Upper lobe of left lung (tissue), 6 donors: Measurements from ENCODE around the gene ATG9B. TPM values are rescaled to one million over a fixed set of nuclear protein-coding genes. Genes with fewer than 3 reads are reported as not detected.

Source experiments
- ATAC-seq, 2 donors: fragments of 200-7000 bp; cut with Tn5 transposase; one replicate each; pipeline ENCODE4 v1.9.1; 2022; ENCODE audit warnings: mild to moderate bottlenecking in 2 of 2, moderate library complexity in 2 of 2; ENCODE audit not compliant: low FRiP score in 2 of 2
- DNase-seq, 2 donors: peaks; one replicate each; pipeline ENCODE4 v3.0.0-alpha.2; 2019 to 2020
- H3K27ac ChIP-seq, 4 donors: fragments of 200-600 bp; sonication (generic); one replicate each; pipeline ENCODE4 v1.5.1; 2016 to 2019
- H3K27me3 ChIP-seq, 4 donors: fragments of 200-600 bp; sonication (generic); one replicate each; pipeline ENCODE4 v1.5.1; 2017 to 2019
- H3K36me3 ChIP-seq, 4 donors: fragments of 200-600 bp; sonication (generic); one replicate each; pipeline ENCODE4 v1.5.1; 2016 to 2019
- H3K4me1 ChIP-seq, 4 donors: fragments of 200-600 bp; sonication (generic); one replicate each; pipeline ENCODE4 v1.5.1; 2018 to 2019
- H3K4me3 ChIP-seq, 4 donors: fragments of 200-600 bp; sonication (generic); one replicate each; pipeline ENCODE4 v1.5.1; 2017 to 2019; ENCODE audit warnings: mild to moderate bottlenecking in 2 of 4, moderate library complexity in 1 of 4
- H3K9me3 ChIP-seq, 4 donors: fragments of 200-600 bp; sonication (generic); one replicate each; pipeline ENCODE4 v1.5.1; 2018 to 2019
- EP300 ChIP-seq, 4 donors: sonication (generic); formaldehyde crosslinking; IDR thresholded peaks; one replicate each; pipeline ENCODE4 v1.5.1; 2017; ENCODE audit warnings: antibody characterized with exemption in 4 of 4, control low read depth in 2 of 4
- POLR2A ChIP-seq, 4 donors: fragments of 450-650 bp; IDR thresholded peaks; one replicate each; pipeline ENCODE4 v1.5.1; 2016 to 2017; ENCODE audit warnings: antibody characterized with exemption in 4 of 4, mild to moderate bottlenecking in 2 of 4
- POLR2AphosphoS5 ChIP-seq, 2 donors: sonication (generic); formaldehyde crosslinking; IDR thresholded peaks; one replicate each; pipeline ENCODE4 v1.5.1; 2017; ENCODE audit warnings: antibody characterized with exemption in 2 of 2
- WGBS, 2 donors: methylation state at CpG; one replicate each; pipeline ENCODE4 v1.1.5; 2017 to 2018; 5-methylcytosine and 5-hydroxymethylcytosine counted together
- total RNA-seq, 6 donors: library from RNA; depleted of rRNA in 4 of 6; stranded (reverse); fragments of >200 nt in 4 of 6; gene quantifications; one replicate each; pipeline versions ENCODE4 v1.1.0 to v1.2.1, GENCODE V29; 2016 to 2021
- TF ChIP-seq, protein P1 (sequence below), 6 experiments: fragments of 450-650 bp in 4 of 6; fragments of 200-600 bp in 2 of 6; sonication (generic) in 2 of 6; IDR thresholded peaks; one replicate each; pipeline ENCODE4 v1.5.1; 2016 to 2019; ENCODE audit warnings: antibody characterized with exemption in 6 of 6
- donor health status: DM: no; HTN: no; CAD: no; lungs with moderate emphysema.
- donor health status: DM: no; HTN: yes; CAD: no; lungs with severe emphysema.

ATG9B gene
- total RNA-seq, 6 donors from 2014 or later: 0.46 to 5.2 (median 1.0) TPM

DNA sequence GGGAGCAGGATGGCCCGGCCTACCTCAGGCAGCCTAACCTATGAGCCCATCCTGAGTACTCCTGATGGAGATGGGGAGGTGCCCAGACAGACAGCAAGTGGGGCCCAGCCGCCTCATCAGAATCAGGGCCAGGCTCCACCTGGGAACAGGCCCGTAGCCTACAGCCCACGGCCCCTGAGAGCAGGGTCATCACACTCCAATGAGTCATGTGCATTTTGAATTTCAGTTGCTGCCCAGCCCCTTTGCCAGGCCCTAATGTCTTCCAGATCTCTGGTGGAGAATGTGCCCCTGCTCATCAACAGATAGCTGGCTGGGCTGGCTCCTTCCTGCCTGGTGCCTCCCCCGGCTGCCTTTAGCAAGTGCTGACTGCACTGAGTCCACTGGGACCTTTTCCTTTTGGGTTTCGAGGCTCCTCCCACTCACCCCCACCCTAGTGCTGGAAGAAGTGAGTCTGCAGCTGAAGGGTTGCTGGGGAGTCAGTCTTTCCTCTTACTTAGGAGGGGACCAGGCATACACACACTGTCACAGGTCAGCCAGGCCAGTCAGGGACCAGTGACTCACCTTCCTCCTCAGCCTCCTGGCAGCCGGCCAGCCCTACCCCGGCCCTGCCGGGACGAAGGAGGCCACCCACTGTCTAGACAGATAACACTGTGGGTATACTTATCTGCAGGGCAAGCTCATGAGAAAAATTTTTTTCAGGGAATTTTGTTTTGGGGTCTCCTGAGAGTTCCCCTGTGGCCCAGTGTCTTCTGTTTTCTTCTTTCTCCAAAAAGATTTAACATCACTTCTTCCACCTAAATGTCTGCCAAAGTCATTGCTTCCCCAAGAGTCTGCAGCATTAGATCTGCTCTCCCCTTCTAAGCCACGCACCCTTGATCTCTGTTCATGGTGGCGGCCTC, 14.9 kb upstream of the ATG9B start:
- 29 to 45% methylated on average over 8 to 11 of the region's 12 CpGs for WGBS, 2 donors
- ATAC-seq (peak; percentile 54 to 80), DNase-seq (peak; percentile 80 to 91)
- no peaks in the 10 kb centered on the region for H3K9me3 ChIP-seq
- no peak overlapping the region for H3K4me3 ChIP-seq
- H3K27me3 ChIP-seq: no peaks in the 10 kb centered on the region
- H3K27ac ChIP-seq: peak overlapping the region in 3 of 4 donors; percentile 8 to 60 (median 16)
- H3K36me3 ChIP-seq: peaks cover 0 to 48% (median 40%) of the 10 kb centered on the region in 4 donors
- H3K4me1 ChIP-seq: peaks cover 13 to 17% (median 15%) of the 10 kb centered on the region in 4 donors
- TF ChIP-seq POLR2AphosphoS5 (IDR thresholded peaks at IDR 0.05): peak in 1 of 2 donors; percentile 17
- no peak for TF ChIP-seq EP300 (IDR thresholded peaks at IDR 0.05)
- peak in 1 of 4 donors; percentile 40 for TF ChIP-seq POLR2A (IDR thresholded peaks at IDR 0.05)

DNA sequence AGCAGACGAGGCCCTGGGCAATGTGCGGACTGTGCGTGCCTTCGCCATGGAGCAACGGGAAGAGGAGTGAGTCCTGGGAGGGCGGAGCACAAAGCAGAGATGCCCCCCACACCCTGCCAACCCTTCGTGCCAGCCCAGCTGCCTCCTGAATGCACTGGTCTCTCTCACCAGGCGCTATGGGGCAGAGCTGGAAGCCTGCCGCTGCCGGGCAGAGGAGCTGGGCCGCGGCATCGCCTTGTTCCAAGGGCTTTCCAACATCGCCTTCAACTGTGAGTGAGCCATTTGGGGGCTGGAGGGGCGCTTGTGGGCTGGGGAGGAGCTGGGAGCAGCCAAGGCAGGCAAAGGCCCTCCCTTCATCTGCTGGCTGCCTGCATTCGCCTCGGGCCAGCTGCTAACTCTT, 11.6 kb upstream of the ATG9B start:
- TF ChIP-seq POLR2AphosphoS5 (IDR thresholded peaks at IDR 0.05) (no peak), POLR2A (IDR thresholded peaks at IDR 0.05) (no peak), EP300 (IDR thresholded peaks at IDR 0.05) (no peak)
- TF ChIP-seq, protein P1, sequence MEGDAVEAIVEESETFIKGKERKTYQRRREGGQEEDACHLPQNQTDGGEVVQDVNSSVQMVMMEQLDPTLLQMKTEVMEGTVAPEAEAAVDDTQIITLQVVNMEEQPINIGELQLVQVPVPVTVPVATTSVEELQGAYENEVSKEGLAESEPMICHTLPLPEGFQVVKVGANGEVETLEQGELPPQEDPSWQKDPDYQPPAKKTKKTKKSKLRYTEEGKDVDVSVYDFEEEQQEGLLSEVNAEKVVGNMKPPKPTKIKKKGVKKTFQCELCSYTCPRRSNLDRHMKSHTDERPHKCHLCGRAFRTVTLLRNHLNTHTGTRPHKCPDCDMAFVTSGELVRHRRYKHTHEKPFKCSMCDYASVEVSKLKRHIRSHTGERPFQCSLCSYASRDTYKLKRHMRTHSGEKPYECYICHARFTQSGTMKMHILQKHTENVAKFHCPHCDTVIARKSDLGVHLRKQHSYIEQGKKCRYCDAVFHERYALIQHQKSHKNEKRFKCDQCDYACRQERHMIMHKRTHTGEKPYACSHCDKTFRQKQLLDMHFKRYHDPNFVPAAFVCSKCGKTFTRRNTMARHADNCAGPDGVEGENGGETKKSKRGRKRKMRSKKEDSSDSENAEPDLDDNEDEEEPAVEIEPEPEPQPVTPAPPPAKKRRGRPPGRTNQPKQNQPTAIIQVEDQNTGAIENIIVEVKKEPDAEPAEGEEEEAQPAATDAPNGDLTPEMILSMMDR (IDR thresholded peaks at IDR 0.05): no peak
- Histone ChIP-seq H3K9me3 (no peaks in the 10 kb centered on the region), H3K36me3 (peaks cover 0 to 48% (median 34%) of the 10 kb centered on the region in 4 donors), H3K4me3 (no peak overlapping the region), H3K4me1 (peaks cover 13 to 17% (median 15%) of the 10 kb centered on the region in 4 donors), H3K27me3 (no peaks in the 10 kb centered on the region), H3K27ac (no peak overlapping the region)
- WGBS, 2 donors: 85 to 92% methylated on average over 7 to 17 of the region's 17 CpGs
- ATAC-seq: no peak
- peak in 1 of 2 donors; percentile 63 for DNase-seq

DNA sequence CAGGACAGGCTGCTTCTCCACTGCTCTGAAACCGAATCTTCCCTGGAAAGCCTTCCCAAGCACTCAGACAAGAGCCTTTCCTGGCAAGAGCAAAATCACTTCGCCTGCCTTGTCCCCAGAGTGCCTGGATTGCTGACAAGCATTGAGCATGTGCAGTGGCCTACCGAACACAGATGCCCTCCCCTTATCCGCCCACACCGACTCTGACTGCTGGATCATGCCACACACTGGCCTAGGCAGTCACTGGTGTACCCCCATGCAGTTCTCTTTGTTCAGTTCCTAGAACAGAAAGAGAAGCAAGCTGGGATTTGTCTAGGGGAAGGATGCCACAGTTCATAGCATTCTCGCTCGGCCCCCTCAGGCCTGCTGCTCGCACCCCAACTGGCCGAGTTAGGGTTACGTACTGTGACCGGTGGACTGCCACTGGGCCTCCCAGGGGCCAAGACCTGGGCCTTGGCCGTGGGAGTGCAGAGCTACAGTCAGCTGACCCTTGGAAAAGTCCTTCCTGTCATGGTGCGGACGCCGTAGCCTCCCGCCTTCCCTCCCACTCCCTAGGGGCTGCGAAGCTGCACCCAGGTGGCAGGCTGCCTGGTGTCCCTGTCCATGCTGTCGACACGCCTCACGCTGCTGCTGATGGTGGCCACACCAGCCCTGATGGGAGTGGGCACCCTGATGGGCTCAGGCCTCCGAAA, 10.9 kb upstream of the ATG9B start:
- TF ChIP-seq POLR2AphosphoS5 (IDR thresholded peaks at IDR 0.05) (no peak), EP300 (IDR thresholded peaks at IDR 0.05) (no peak), POLR2A (IDR thresholded peaks at IDR 0.05) (no peak)
- TF ChIP-seq, protein P1 (IDR thresholded peaks at IDR 0.05): no peak
- DNase-seq: peak in 1 of 2 donors; percentile 56
- Histone ChIP-seq H3K4me3 (no peak overlapping the region), H3K27me3 (no peaks in the 10 kb centered on the region), H3K9me3 (no peaks in the 10 kb centered on the region), H3K27ac (no peak overlapping the region), H3K4me1 (peaks cover 13 to 21% (median 15%) of the 10 kb centered on the region in 4 donors), H3K36me3 (peaks cover 0 to 48% (median 34%) of the 10 kb centered on the region in 4 donors)
- WGBS, 2 donors: 88 to 90% methylated on average over 20 to 21 of the region's 21 CpGs
- ATAC-seq: no peak

DNA sequence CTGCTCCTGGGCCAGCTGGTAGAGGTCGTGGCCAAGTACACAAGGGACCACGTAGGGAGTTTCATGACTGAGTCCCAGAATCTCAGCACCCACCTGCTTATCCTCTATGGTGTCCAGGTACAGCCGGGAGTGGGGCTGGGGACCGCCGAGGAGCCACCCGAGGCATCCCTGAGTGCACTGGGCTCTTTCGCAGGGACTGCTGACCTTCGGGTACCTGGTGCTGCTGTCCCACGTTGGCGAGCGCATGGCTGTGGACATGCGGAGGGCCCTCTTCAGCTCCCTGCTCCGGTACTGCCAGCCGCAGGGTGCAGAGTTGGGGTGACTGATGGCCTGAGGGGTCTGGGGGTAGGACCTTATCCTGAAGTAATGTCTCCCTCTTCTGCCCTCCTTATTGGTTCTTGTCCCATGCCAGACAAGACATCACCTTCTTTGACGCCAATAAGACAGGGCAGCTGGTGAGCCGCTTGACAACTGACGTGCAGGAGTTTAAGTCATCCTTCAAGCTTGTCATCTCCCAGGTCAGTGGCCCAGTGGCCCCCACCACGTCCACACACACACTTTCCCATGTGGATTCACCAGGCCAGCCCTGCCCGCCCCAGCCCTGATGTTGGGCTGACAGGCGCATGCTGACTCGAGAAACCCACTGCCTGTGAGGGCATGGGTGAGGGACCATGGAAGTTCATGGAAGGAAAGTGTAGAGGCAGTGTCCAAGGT, 10.2 kb upstream of the ATG9B start:
- DNase-seq (peak in 1 of 2 donors; percentile 60), ATAC-seq (no peak)
- no peaks in the 10 kb centered on the region for H3K27me3 ChIP-seq
- H3K27ac ChIP-seq: no peak overlapping the region
- H3K4me3 ChIP-seq: no peak overlapping the region
- no peak for TF ChIP-seq EP300 (IDR thresholded peaks at IDR 0.05)
- TF ChIP-seq POLR2A (IDR thresholded peaks at IDR 0.05): no peak
- TF ChIP-seq, protein P1 (IDR thresholded peaks at IDR 0.05): no peak
- TF ChIP-seq POLR2AphosphoS5 (IDR thresholded peaks at IDR 0.05): no peak
- H3K36me3 ChIP-seq: peaks cover 0 to 48% (median 34%) of the 10 kb centered on the region in 4 donors
- no peaks in the 10 kb centered on the region for H3K9me3 ChIP-seq
- WGBS, 2 donors: 94 to 96% methylated on average over 11 to 20 of the region's 21 CpGs
- H3K4me1 ChIP-seq: peaks cover 9 to 22% (median 12%) of the 10 kb centered on the region in 4 donors
